HG02763 (cell line): ENCODE results near the gene FSCN2.
"Not testable (repeated sequence)": the region's sequence is repeated elsewhere in the genome, so short reads cannot be mapped to it uniquely, and the experiment has no call there.

Experiments used
- ATAC-seq: cut with Tn5 transposase; IDR thresholded peaks from one replicate; pipeline ENCODE4 v1.9.1; 2021; ENCODE audit warnings: mild to moderate bottlenecking, moderate library complexity; ENCODE audit not compliant: unreplicated experiment

Gene FSCN2

DNA sequence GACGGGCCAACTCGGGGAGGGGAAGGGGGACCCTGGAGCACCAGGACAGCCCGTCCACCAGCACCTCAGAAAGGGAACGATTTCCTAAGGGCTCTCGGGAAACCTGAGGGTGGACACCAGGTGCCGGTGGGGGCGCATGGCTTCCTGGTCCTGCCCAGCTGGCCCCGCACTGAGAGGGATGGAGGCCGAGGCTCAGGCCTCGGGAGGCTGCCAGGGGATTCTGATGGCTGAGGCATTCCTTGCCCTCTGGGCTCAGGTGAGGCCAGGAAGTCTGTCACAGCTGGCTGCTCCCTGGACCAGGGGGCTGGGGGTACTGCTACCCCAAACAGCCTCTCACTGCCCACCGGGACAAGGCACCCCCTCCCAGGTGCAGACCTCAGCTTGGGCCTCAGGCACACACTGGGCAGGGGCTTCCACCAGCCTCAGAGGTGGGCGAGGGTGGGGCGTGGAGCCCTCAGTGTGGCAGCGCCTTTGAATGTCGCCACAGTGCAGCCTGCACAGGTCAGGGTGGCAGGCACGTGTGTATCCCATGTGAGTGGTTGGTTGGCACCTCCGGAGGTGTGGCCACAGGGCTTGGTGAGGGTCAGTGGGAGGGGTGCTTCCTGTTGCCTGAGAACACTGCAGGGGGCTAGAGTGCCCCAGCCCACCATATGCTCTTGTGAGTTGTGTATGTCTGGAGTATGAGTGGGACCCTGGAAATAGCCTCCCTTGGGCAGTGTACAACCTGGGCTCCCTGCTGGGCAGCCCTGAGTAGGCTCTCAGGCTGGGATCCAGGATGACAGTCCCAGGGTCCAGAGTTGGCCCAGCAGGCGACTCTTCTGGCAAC lies 3.9 kb upstream of the FSCN2 start:
- ATAC-seq: no peak

DNA sequence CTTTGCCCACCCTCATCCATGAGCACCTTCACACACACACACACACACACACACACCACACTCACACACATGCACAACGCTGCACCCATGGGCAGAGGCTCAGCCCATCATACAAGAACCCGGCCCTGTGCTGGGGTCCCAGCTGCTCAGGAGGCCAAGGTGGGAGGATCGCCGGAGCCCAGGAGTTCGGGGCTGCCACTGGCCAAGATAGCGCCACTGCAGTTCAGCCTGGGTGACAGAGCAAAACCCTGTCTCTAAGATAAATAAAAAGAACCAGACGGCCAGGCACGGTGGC lies 3.4 kb upstream of the FSCN2 start:
- ATAC-seq: no peak

DNA sequence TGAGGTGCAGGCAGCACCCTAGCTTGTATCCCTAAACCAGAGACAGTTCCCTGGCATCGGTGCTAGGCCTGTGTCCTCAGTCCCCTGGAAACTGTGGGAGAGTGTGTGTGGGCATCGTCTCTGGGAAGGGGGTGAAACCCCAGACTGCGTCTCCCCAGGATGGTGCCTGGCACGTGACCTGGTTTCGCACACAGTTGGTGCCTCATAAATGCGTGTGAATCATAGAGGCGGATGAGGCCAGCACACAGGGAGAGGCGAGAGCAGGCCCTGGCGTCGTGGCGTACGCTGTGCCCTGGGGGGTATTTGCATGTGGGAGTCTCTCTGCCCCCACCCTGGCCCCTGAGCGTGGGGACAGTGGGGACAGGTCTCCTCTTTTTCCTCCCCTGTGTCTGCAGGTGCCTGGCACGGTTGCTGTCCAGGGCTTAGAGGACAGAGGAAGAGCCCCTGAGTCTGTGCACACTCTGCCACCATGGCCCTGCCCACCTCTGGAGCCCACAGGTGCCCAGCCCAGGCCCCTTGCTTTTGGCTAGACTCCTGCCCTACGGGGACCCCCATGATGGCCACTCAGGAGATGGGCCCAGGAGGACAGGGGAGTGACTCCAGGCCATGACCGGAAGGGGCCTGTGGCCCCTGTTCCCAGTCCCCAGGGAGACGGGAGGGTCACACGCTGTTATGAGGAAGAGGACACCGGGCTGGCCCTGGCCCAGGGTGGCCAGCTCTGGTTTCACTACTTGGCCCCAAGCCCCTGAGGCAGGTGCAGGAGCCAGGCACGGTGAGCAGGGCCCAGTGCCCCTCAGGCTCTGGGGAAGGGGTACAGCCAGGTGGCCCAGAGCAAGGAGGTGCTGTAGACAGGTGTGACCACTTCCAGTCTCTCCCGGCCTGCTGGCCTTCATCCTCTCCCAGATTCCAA lies 1.3 kb upstream of the FSCN2 start:
- no peak for ATAC-seq

GRCh38 chr17:81528384-81528650 lies 140 bp downstream of the FSCN2 start:
- ATAC-seq: no peak

DNA sequence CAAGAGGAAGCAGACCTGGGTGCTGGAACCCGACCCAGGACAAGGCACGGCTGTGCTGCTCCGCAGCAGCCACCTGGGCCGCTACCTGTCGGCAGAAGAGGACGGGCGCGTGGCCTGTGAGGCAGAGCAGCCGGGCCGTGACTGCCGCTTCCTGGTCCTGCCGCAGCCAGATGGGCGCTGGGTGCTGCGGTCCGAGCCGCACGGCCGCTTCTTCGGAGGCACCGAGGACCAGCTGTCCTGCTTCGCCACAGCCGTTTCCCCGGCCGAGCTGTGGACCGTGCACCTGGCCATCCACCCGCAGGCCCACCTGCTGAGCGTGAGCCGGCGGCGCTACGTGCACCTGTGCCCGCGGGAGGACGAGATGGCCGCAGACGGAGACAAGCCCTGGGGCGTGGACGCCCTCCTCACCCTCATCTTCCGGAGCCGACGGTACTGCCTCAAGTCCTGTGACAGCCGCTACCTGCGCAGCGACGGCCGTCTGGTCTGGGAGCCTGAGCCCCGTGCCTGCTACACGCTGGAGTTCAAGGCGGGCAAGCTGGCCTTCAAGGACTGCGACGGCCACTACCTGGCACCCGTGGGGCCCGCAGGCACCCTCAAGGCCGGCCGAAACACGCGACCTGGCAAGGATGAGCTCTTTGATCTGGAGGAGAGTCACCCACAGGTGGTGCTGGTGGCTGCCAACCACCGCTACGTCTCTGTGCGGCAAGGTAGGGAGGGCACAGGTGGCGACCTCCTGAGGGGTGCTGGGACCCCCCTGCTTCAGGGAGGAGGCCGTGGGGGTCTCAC lies 667 bp downstream of the FSCN2 start:
- ATAC-seq: no peak

GRCh38 chr17:81529437-81529803 lies 1.2 kb downstream of the FSCN2 start:
- no peak for ATAC-seq

- not testable (repeated sequence) for ATAC-seq
Measured at GRCh38 chr17:81531013-81531412, 2.8 kb downstream of the FSCN2 start.

DNA sequence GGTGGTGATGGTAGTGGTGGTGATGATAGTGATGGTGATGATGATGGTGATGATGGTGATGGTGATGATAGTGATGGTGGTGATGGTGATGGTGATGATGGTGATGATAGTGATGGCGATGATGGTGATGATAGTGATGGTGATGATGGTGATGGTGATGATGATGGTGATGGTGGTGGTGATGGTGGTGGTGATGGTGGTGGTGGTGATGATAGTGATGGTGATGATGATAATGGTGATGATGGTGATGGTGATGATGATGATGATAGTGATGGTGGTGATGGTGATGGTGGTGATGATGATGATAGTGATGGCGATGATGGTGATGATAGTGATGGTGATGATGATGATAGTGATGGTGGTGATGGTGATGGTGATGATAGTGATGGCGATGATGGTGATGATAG lies 3.8 kb downstream of the FSCN2 start:
- ATAC-seq: not testable (repeated sequence)

DNA sequence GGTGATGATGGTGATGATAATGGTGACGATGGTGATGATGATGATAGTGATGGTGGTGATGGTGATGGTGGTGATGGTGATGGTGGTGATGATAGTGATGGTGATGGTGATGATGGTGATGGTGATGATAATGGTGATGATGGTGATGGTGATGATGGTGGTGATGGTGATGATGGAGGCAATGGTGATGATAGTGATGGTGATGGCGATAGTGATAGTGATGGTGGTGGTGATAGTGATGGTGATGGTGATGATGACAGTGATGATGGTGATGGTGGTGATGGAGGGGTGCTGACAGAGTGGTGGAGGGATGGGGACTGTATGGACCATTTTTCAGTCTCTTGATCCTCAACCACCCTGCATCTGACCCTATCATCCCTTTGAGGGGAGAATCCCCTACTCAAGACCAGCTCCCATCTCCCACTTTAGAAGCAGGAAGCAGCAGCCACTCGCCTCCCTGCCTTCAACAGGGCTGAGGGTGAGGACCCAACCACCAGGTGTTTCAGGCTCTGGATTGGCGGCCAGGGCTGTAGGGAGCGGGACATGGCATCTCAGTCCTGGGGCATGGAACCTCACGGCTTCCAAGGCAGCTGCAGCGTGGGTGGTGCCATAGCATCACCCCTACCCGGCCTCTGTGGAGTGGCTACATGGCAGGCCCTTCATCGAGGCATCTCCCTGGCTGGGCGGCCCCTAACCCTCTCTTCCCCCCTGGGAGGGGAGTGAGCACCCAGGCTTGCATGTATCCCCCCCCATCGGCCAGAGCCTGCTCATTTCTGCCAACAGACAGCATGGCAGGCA lies 4.5 kb downstream of the FSCN2 start:
- ATAC-seq: no peak

DNA sequence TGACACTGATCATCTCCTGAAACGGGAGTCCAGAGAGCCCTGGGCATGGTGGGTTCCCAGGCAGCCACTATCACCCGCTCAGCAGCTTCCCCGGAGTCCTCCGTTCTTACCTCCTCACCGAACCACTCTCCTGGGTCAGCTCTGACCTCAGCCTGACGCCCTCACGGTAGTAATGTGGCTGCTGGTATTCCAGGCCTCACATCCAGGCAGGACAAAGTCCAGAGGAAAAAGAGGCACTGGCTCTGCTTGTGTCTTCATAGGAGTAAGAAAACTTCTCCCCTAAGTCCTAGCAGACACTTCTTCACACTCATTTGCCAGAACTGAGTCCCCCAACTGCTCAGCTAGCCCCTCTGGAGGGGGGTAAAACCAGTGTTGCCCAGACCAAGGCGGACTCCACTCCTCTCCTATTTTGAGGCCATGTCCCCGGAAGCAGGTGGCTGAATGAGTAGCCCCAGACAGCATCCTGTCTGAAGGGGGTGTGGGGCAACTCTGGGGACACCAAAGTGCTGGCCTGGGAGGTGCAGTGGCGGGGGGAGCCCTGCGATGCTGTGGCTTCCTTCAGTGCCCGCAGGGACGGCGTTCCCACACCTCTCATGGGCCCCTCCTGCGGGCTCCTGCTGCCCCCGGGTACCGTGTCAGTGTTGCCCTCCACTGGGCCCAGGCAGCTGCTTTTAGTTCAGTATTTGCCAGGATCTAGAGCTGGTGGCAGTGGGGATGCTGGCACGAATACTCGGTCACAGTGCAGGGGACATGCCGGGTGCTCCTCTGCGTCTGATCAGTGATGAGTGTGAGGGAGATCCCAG lies 5.4 kb downstream of the FSCN2 start:
- no peak for ATAC-seq

- ATAC-seq: no peak
Measured at GRCh38 chr17:81534157-81535006, 6.2 kb downstream of the FSCN2 start.

- no peak for ATAC-seq
Measured at GRCh38 chr17:81535007-81535328, 6.8 kb downstream of the FSCN2 start.

GRCh38 chr17:81535480-81536298 lies 7.5 kb downstream of the FSCN2 start:
- no peak for ATAC-seq

DNA sequence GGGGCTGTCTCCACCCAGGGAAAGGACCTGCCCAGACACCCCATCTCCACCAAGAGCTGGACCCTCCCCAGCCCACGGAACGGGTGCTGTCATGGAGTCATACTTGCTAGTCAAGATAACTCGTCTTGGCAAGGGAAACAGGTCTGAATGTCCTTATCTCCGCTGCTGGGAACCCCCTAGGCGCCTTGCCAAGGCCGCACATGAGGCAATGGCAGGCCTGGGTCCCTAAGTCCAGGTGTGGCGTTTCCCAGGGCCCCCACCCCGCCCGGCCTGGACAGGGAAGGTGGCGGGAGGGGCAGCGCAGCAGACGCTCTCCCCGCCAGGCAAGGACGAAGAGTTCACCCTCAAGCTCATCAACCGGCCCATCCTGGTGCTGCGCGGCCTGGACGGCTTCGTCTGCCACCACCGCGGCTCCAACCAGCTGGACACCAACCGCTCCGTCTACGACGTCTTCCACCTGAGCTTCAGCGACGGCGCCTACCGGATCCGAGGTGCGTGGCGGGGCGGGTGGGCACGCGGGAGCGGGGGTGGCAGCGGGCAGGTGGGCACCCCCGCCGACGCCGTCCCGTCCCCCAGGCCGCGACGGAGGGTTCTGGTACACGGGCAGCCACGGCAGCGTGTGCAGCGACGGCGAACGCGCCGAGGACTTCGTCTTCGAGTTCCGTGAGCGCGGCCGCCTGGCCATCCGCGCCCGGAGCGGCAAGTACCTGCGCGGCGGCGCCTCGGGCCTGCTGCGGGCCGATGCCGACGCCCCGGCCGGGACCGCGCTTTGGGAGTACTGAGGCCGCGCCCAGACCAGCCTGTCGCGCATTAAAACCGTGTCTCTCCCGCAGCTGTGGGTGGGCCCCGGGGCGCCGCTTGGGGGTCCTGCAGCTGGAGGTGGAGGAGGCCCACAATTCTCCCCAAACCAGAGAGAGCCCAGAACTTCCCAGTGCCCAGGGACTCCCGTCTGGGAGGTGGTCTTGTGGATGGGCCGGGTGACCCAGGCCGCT lies 8.4 kb downstream of the FSCN2 start:
- ATAC-seq: no peak

DNA sequence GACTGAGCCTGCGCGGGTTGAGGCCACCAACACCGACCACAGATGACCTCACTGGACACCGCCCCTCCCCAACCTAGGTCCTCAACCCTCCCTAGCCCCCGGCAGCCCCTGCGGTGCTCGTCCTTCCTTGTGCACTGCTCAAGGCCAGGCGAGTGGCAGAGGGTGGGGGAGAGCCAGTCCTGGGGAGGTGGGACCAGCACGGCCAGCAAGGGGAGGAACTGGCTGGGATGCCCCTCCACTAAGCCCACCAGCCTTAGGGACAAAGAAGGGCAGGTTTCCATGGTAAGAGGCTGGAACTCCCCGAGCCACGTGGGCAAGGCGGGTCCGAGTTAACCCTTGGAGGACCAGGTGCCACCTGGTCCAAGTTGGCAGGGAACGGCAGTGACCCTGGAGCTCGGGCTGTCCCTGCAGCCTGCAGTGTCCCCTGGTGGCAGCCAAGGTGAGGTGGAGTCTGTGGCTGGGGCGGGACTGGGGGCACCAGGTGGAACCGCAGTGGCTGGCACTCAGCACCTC lies 9.2 kb downstream of the FSCN2 start:
- ATAC-seq: no peak

DNA sequence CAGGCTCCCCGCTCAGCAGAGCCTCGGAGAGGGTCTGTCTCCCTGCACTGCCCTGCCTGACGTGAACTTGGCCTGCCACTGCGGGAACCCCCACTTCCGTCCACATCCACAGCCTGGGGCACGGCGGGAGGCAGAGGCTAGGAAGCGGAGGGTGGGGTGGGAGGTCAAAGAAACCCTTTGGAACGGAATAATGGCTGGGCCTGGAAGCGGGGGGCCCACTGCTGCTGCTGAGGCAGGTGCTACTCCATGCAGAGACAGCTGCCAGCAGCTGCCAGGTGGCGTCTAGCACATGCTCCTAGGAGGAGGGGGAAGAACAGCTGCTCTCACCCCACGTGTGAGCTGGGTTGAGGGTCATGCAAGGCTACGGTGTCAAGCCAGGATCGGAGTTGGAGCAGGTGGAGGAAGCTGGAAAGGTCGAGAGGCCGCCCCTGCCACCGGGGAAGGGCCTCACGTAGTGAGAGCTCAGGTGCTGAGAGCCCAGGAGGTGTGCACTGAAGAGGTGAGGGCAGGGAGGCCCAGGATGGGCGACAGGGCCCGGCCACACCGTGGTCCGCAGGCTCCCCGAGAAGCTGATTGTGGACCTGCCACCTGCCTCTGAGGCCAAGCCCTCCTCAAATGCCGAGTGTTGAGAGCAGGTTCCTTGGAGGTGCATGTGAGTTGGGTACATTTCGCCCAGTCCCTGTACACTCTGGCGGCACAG lies 9.8 kb downstream of the FSCN2 start:
- ATAC-seq: no peak
